Breast epithelium (tissue), 4 donors: ENCODE data around the gene CEND1. TPM values are rescaled to one million over a fixed set of nuclear protein-coding genes. Genes with fewer than 3 reads are reported as not detected.
A peak's percentile ranks its signal among the peaks of the same experiment; 100 is the strongest.

Source experiments
- DNase-seq, 2 donors: peaks; one replicate each; pipeline ENCODE4 v3.0.0-alpha.2; 2019; ENCODE audit warnings: low spot score in 2 of 2
- H3K27ac ChIP-seq, 2 donors: fragments of 200-600 bp; sonication (generic) in 1 of 2; one replicate each; pipeline ENCODE4 v1.5.1; 2016 to 2019; ENCODE audit warnings: mild to moderate bottlenecking in 1 of 2
- H3K27me3 ChIP-seq, 2 donors: fragments of 200-600 bp; sonication (generic) in 1 of 2; one replicate each; pipeline versions ENCODE4 v1.5.1 to v1.6.0; 2017 to 2019; ENCODE audit warnings: control low read depth in 1 of 2, mild to moderate bottlenecking in 1 of 2
- H3K36me3 ChIP-seq: fragments of 200-600 bp; one replicate; pipeline ENCODE4 v1.5.1; 2019
- H3K4me1 ChIP-seq, 2 donors: fragments of 200-600 bp; sonication (generic); one replicate each; pipeline ENCODE4 v1.5.1; 2016 to 2019; ENCODE audit warnings: control low read depth in 1 of 2
- H3K4me3 ChIP-seq, 3 donors: fragments of 200-600 bp; sonication (generic); 1 replicate in 2 of 3; 2 replicates in 1 of 3; pipeline ENCODE4 v1.5.1; 2016 to 2019; ENCODE audit warnings: mild to moderate bottlenecking in 3 of 3, moderate library complexity in 2 of 3
- H3K9me3 ChIP-seq, 2 donors: fragments of 200-600 bp; sonication (generic) in 1 of 2; one replicate each; pipeline ENCODE4 v1.5.1; 2016 to 2019; ENCODE audit warnings: control low read depth in 1 of 2
- CTCF ChIP-seq, 3 donors: fragments of 450-650 bp; IDR thresholded peaks; one replicate each; pipeline ENCODE4 v1.5.1; 2016 to 2017; ENCODE audit warnings: antibody characterized with exemption in 3 of 3, mild to moderate bottlenecking in 3 of 3, moderate library complexity in 3 of 3
- POLR2A ChIP-seq: fragments of 450-650 bp; IDR thresholded peaks from one replicate; pipeline ENCODE4 v1.6.1; 2016; ENCODE audit warnings: antibody characterized with exemption, mild to moderate bottlenecking, moderate library complexity
- POLR2AphosphoS5 ChIP-seq, 3 donors: sonication (generic); formaldehyde crosslinking; IDR thresholded peaks; one replicate each; pipeline ENCODE4 v1.6.1; 2017; ENCODE audit warnings: antibody characterized with exemption in 3 of 3
- intact Hi-C: fragments of 100-400 bp; cut with DNase I; formaldehyde crosslinking; loops from one replicate; pipeline ENCODE4 v1.15.1; 2023; ENCODE audit warnings: low total_unique reads
- total RNA-seq, 3 donors: library from RNA; depleted of rRNA; stranded (reverse); fragments of >200 nt; gene quantifications; one replicate each; pipeline ENCODE4 v1.1.0, GENCODE V29; 2016

Gene CEND1
- total RNA-seq, 3 donors from 2014 or later: not detected

- intact Hi-C loops: no loop called here
- TF ChIP-seq CTCF (IDR thresholded peaks at IDR 0.05): no peak
- TF ChIP-seq POLR2AphosphoS5 (IDR thresholded peaks at IDR 0.05): no peak
- TF ChIP-seq POLR2A: no peak
Measured at GRCh38 chr11:799641-800316, 9.9 kb upstream of the CEND1 start.

GRCh38 chr11:798093-798713 lies 8.3 kb upstream of the CEND1 start, which contains the start of gene SLC25A22:
TSS of gene SLC25A22 (minus strand) at chr11:798281. CDS start at chr11:795006, 3,275 bp downstream.
- no peak for TF ChIP-seq POLR2A
- peak in 1 of 3 donors; percentile 11 for TF ChIP-seq POLR2AphosphoS5 (IDR thresholded peaks at IDR 0.05)
- TF ChIP-seq CTCF (IDR thresholded peaks at IDR 0.05): peak; percentile 56 to 91 (median 78)
- peak within 1 kb of the TSS; percentile 86 to 87 for H3K27ac ChIP-seq
- peak within 1 kb of the TSS; percentile 62 to 82 (median 79) for H3K4me3 ChIP-seq
- H3K9me3 ChIP-seq: no peaks in the 10 kb centered on the region
- no peaks in the 10 kb centered on the region for H3K27me3 ChIP-seq
- H3K36me3 ChIP-seq: no peaks in the 10 kb centered on the region
- intact Hi-C loops: no loop called here
- DNase-seq: peak in 1 of 2 donors; percentile 77
- peaks cover 10 to 14% of the 10 kb centered on the region in 2 donors for H3K4me1 ChIP-seq

More at GRCh38 chr11:799641-800316, 9.9 kb upstream of the CEND1 start:
- DNase-seq: no peak
- H3K27me3 ChIP-seq: no peaks in the 10 kb centered on the region
- no peak overlapping the region for H3K4me3 ChIP-seq
- H3K27ac ChIP-seq: no peak overlapping the region
- peaks cover 10 to 23% of the 10 kb centered on the region in 2 donors for H3K4me1 ChIP-seq
- no peaks in the 10 kb centered on the region for H3K9me3 ChIP-seq
- no peaks in the 10 kb centered on the region for H3K36me3 ChIP-seq

GRCh38 chr11:797296-798092 lies 7.6 kb upstream of the CEND1 start:
- TF ChIP-seq POLR2AphosphoS5 (IDR thresholded peaks at IDR 0.05): peak in 1 of 3 donors; percentile 60
- TF ChIP-seq CTCF (IDR thresholded peaks at IDR 0.05): no peak
- H3K27me3 ChIP-seq: no peaks in the 10 kb centered on the region
- H3K27ac ChIP-seq: peak overlapping the region; percentile 86 to 87
- H3K4me3 ChIP-seq: peak overlapping the region; percentile 62 to 82 (median 79)
- H3K36me3 ChIP-seq: no peaks in the 10 kb centered on the region
- intact Hi-C loops: no loop called here
- no peaks in the 10 kb centered on the region for H3K9me3 ChIP-seq
- H3K4me1 ChIP-seq: peaks cover 10 to 14% of the 10 kb centered on the region in 2 donors
- DNase-seq: no peak

- TF ChIP-seq POLR2A (no peak), POLR2AphosphoS5 (IDR thresholded peaks at IDR 0.05) (no peak), CTCF (IDR thresholded peaks at IDR 0.05) (no peak)
- peak overlapping the region; percentile 62 to 82 (median 79) for H3K4me3 ChIP-seq
- no peak for DNase-seq
- peak overlapping the region; percentile 86 to 87 for H3K27ac ChIP-seq
- no peaks in the 10 kb centered on the region for H3K9me3 ChIP-seq
- intact Hi-C loops: no loop called here
- H3K36me3 ChIP-seq: no peaks in the 10 kb centered on the region
- H3K27me3 ChIP-seq: no peaks in the 10 kb centered on the region
- peaks cover 10 to 14% of the 10 kb centered on the region in 2 donors for H3K4me1 ChIP-seq
Measured at GRCh38 chr11:796565-797295, 6.8 kb upstream of the CEND1 start.
